Effector CD8-positive, alpha-beta T cell (primary cell): ENCODE results near the gene DHRS13.
A peak's percentile ranks its signal among the peaks of the same experiment; 100 is the strongest.
"Not testable (repeated sequence)": the region's sequence is repeated elsewhere in the genome, so short reads cannot be mapped to it uniquely, and the experiment has no call there.

ENCODE experiments used
- DNase-seq: peaks from one replicate; lab custom pipeline; 2025; lab: John Stamatoyannopoulos, UW

The DHRS13 gene

DNA sequence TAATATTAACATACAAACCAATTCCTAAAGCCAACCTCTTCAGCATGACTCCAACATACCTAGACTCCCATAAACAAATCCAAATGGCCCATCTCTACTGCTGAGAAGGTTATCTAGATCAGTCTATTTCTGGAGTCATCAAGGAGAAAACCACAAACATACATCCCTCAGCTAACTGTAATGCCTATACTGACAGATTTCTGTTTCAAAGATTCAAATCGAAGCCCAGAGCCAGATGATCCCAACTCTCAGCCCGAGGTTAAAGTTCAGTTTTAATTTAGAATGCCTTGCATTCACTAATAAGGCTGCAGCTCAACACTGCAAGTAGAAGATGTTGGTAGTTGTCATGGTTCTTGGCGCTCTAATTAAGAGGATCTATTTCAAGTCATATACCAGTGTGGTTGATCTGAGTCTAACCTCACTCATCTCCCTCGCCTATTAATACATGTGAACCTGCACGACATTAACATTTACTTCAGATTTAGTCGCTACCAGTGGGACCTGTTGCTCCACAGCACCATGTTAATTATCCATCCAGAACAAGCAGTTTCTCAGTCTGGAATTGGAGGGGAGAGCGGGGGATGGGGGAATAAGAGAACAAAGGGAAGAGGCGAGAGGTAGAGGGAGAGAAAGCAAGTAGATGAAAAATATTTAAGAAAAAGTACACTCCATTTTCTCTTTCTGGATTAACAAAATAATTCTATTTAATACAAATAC, 33.0 kb upstream of the DHRS13 start:
- DNase-seq, result no peak

GRCh38 chr17:28934508-28934907, 31.6 kb upstream of the DHRS13 start:
- DNase-seq, result not testable (repeated sequence)

GRCh38 chr17:28929787-28930186, 26.9 kb upstream of the DHRS13 start:
- no peak for DNase-seq

- DNase-seq, result no peak
Observed at GRCh38 chr17:28928061-28928460, 25.2 kb upstream of the DHRS13 start.

DNA sequence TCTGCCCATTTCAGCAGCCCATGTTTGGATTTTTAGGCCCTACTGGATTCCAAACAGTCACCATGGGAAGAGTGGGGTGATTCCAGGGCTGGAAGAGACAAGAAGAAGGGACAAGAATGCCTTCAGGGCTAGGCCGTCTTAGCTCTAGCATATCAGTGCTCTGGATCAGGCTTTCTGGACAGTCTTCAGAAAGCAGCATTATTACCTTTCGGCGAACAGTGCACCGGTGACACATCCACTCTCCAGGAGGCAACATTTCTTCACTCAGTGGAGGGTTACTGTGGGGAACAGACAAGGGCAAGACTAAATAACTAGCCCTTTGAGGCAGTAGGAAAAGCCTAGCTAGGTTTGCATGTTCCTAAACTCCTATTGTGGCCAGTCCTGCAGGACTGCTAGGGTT, 23.9 kb upstream of the DHRS13 start:
- no peak for DNase-seq

DNA sequence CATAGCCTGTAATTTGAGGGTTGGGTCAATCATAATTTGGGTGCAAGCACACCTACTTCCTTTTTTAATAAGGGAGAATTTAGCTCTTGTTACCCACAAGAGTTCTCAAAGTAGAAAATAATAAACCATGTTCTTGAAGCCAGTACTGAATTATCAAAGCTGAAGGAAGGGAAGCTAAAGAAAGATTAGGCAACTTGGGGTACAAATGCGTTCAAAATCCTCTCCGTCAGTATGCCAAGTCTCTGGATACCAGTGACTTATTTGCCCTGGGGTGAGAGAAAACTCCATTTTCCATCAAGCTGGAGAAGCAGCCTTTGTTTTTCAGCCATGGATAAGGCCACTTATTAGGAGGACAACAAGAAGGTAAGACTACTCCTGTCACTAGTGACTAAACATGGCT, 23.5 kb upstream of the DHRS13 start:
- DNase-seq, result no peak

DNA sequence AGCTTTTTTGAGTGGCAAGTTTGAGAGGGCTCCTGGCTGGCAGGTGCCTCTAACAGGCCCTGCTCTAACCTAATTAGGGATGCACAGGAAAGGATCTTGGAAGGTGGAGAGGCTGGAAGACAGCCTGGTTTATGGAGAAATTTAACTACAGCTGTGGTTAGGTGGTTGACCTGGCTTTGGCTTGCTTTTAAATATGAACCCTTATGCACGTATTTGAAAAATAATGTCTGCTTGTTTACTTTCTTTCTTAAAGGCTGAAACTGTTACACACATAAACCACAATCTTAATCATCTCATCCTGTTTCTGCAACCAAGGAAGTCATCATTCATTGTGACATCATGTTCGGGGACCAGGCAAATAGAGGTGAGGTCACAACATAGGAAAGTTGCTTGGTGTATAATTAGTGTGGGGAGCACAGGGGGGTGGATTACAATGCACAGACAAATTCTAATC, 23.1 kb upstream of the DHRS13 start:
- no peak for DNase-seq

GRCh38 chr17:28920201-28920600, 17.3 kb upstream of the DHRS13 start:
- DNase-seq, result no peak

- no peak for DNase-seq
Observed at GRCh38 chr17:28918295-28918694, 15.4 kb upstream of the DHRS13 start.

- no peak for DNase-seq
Observed at GRCh38 chr17:28917465-28917864, 14.6 kb upstream of the DHRS13 start.

DNA sequence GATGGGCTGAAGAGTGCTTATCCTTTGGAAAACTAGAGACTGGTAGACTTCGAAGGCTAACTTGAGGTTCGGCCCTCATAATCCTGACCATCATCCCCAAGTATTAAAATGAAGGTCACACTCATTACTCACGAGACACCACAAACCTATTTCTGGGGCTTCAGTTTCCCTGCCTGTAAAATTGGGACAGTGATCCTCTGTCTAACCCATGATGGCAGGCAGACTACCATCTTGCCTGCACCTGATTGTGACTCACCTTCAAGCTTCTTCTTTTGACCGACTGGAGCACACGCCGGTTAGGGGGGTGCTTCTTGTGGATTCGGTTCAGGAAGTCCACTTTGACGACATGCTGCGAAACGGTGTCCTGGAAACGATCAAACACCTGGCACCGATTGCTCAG, 14.2 kb upstream of the DHRS13 start:
- DNase-seq, result no peak

DNA sequence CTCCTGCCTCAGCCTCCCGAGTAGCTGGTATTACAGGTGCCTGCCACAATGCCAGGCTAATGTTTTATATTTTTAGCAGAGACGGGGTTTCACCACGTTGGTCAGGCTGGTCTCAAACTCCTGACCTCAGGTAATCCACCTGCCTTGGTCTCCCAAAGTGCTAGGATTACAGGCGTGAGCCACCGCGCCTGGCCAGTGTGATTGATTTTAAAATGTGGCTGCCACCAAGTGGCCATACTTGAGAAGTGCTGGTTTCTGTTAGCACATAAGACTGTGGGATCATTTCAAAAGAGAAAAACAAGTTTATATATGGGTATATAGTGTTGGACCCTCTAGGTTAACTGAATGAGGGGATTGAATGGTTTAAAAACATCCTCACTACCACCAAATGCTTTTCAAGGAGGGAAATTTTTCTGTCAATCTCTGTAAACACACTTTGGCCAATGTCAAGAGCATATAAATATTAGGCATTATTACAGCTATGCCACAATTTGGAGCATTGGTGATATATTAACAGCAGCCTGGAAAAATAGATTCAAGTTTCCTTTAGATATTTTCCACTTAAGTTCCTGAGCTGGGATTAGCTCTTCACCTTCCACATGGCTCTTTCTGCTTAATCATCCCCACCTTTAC, 13.5 kb upstream of the DHRS13 start:
- DNase-seq, result peak; percentile 10

- no peak for DNase-seq
Observed at GRCh38 chr17:28912938-28913333, 10.1 kb upstream of the DHRS13 start.

DNA sequence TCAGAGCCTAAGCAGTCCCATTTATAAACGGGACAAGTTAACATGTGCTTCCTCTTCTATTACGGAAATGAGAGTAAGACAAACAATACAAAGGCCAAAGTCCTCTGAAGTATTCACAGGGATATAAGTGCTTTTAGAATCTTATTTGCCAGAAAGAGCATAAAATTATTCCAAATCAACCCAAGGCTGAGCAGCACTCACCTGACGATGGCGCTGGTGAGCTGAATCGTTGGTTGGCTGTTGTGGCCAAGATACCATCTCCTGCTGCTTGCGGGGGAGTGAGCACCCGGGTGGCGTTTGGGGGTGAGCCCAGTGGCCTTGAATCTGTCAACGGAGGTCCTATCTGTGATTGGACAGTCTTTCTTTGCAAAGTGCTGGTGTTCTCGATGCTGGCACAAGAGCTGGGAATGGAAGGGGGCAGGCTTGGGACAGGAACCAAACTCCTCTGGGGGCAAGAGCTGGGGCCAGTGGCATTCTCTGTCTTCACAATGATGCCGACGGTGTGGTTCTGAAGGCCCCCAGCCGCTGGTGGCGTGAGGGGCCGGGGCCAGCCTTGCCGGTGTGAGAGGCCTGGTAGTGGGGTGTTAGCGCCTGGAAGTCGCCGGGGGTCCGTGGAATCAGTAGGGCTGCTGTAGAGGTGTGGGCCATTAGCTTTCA, 9.5 kb upstream of the DHRS13 start:
- DNase-seq, result no peak

GRCh38 chr17:28911411-28912045, 8.6 kb upstream of the DHRS13 start:
- DNase-seq, result no peak

DNA sequence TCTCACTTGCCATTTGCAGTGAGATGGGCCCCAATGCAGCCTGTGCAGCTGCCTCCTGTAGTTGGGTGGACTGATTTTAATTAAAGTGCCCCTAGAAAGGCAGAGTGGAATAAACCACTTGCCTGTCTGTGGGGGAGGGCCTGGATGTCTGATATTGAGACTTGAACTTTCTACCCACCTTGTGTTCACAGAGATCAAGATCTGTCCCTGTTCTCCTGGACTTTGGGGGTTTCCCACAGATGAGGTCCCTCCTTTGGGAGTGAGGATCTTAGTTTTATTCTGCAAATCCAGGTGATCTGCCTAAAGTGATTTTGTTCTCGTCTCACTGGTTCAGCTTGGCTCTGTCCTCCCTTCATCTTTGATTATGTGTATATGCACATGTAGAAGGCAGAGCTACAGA, 7.7 kb upstream of the DHRS13 start:
- no peak for DNase-seq

DNA sequence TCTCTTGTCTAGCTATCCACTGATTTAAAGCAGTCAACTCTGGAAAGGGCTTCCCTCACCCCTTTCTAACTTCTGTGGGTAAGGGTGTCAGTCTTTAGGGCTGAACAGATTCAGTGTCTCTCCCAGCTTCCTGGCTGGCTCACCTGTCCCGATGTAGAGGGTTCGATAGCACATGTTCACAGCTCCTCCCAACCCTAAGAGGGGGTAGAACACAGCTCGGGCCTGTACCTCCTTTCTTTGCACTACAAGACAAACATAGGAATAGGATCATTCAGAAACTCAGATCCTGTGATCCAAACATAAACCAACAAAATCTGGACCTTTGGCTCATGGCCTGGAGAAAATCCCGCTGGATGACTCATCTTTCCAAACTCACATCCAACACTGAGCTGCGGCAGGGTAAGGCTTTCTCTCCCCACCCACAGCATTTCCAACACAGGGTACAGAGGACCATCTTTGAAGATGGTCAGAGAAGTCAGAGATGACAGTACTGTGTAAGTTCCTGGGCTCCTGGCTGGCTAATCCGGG, 5.8 kb upstream of the DHRS13 start:
- no peak for DNase-seq

GRCh38 chr17:28907709-28908475, 5.0 kb upstream of the DHRS13 start:
- no peak for DNase-seq

DNA sequence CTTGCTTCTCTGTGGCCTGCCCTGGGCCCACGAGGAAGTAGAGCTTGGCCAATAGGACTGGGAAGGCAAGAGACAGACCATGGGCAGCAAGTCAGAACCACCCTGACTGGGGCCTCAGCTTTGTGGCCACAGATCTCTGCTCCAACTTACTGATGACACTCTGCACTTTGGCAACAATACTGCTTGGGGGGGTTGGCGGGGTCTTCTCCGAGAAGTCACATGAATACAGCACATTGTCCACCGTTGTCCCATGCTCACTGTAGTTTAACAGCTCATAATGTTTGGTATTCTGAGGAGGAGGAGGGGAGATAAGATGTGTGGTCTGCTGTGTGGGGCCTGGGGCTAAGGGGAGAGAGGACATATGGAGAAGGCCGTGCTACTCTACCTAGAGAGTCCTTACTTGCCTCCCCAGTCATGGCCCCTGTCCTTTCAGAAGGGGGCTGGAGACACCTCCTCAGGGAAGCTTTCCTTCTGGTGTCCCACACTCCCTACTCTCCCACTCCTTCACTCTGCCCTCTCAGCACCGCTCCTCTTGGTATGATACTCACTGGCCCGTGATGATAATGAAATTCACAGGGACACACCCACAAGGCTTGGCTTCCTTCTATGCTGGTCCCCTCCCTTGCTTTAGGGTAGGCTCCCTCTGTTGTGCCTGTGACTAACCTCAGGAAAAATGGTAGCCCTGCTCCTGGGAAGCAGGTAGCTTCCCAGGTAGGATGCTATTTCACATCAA, 4.0 kb upstream of the DHRS13 start:
- DNase-seq, result no peak

DNA sequence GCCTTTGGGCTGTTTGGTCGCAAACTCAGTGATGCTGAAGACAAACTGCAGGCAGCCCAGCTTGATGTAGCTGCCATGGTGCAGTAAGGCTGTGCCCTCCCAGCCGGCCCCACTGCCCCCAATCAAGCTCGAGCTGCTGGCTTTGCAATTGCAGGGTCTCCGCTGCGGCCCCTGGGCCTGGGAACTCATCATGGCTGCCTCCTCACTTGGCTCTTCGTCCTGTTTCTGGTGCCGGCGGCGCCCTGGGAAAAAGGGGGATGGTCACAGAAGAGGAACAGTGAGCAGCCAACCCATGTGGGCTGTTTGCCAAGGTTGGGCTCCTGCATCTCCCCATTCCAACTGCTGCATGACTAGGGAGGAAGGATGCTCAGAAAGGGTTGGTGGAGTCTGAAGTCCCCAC, 3.4 kb upstream of the DHRS13 start:
- DNase-seq, result no peak

GRCh38 chr17:28904800-28905199, 1.9 kb upstream of the DHRS13 start:
- DNase-seq, result no peak
